NOMO-1 treated with DMSO at 0.1 percent for 48 hours (cell line): Measurements from ENCODE around the gene ZNF791.
A peak's percentile ranks its signal among the peaks of the same experiment; 100 is the strongest.
"Not testable (repeated sequence)": the region's sequence is repeated elsewhere in the genome, so short reads cannot be mapped to it uniquely, and the experiment has no call there.

Source experiments
- DNase-seq: peaks from one replicate; lab custom pipeline; 2025; ENCODE audit not compliant: unreplicated experiment; lab: John Stamatoyannopoulos, UW

The ZNF791 gene

DNA sequence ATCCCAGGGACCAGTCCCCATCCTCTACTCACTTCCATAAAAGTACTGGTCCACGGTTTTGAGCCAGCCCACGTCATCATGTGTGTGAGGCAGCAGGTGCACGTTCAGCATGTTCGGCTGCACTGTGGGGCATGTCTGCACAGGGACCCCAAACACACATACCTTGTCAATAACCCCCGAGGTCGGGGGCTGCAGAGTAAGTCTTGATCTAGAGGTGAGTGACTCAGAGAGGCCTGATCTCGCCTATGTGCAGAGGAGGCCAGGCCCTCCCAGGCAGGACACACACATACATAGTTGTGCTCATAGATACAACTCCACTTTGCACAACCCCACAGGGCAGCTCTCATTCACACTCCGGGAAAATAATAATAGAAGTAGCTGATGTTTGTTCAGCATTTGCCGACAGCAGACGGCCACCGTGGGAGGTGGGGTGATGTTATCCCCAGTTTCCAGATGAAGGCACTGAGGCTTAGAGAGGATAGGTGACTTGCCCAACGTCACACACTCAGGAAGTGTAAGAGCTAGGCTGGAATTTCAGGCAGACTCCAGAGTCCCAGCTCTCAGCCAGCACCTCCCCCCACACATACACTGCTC lies 55.0 kb downstream of the ZNF791 start:
- DNase-seq = no peak

GRCh38 chr19:12666265-12667048 lies 55.7 kb downstream of the ZNF791 start, which contains the start of the genes MAN2B1 and WDR83:
Gene MAN2B1, minus strand, starts transcription at chr19:12666742. Its CDS starts 41 bp downstream, at chr19:12666701.
Gene WDR83, plus strand, starts transcription at chr19:12666807. Its CDS starts 2,984 bp downstream, at chr19:12669791.
- peak; percentile 48 for DNase-seq

GRCh38 chr19:12667731-12668302 lies 57.1 kb downstream of the ZNF791 start:
- DNase-seq = no peak

- no peak for DNase-seq
Measured at GRCh38 chr19:12668346-12668745, 57.6 kb downstream of the ZNF791 start.

GRCh38 chr19:12668932-12669269 lies 58.2 kb downstream of the ZNF791 start:
- no peak for DNase-seq

- DNase-seq = peak; percentile 66
Measured at GRCh38 chr19:12669270-12670158, 58.8 kb downstream of the ZNF791 start.

DNA sequence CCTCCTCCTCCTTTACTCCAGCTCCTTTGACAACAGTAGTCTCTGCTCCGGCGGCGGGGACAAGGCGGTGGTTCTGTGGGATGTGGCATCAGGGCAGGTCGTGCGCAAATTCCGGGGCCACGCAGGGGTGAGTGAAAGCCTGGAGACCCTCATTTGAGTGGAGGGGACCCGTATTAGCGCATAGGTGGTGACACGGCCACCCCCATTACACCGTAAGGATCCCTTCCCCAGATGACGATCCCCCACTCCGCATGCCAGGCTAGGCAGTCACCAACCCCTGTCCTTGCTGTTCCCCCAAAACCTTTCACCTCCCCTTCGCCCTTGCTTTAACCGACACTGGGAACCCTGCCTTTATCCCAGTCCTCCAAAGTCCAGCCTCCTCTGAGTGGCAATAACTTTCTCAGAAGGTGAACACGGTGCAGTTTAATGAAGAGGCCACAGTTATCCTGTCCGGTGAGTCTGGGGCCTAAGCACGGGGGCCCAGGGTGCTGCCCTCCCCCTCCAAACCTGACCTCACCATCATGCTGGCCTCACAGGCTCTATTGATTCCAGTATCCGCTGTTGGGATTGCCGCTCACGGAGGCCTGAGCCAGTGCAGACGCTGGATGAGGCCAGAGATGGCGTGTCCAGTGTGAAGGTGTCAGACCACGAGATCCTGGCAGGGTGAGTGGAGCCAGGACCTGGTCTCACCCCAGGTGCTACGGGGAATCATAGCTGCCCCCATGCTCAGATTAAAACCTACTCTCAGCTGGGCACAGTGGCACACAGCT lies 59.6 kb downstream of the ZNF791 start:
- no peak for DNase-seq

DNA sequence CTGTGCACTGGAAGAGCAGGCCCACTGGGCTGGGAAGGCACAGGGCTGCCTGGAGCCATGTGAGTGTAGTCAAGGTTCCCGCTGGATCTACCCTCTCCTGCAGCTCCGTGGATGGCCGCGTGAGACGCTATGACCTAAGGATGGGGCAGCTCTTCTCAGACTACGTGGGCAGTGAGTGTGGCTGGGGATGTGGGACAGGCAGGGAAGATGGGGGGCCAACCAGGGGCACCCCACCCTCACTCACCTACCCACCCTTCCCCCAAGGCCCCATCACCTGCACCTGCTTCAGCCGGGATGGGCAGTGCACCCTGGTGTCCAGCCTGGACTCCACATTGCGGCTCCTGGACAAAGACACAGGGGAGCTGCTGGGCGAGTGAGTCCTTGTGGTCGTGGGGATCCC lies 62.0 kb downstream of the ZNF791 start:
- DNase-seq = no peak

DNA sequence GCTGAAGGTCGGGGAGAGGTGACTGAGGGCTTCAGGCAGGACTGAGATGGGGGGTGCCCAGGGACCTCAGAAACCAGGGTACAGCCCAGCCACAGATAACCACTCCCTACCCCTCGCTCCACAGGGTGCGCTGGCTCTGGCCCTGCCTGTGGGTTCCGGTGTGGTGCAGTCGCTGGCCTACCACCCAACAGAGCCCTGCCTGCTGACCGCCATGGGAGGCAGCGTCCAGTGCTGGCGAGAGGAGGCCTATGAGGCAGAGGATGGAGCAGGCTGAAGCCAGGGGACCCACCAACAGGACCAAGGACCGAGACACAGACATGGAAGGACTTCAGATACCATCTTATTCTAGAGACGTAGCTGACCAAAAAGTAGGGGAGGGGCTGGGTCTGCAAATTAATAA lies 64.7 kb downstream of the ZNF791 start:
- DNase-seq = no peak

- DNase-seq = no peak
Measured at GRCh38 chr19:12675940-12676339, 65.2 kb downstream of the ZNF791 start.

- peak; percentile 51 for DNase-seq
Measured at GRCh38 chr19:12676384-12676792, 65.7 kb downstream of the ZNF791 start.

- DNase-seq = no peak
Measured at GRCh38 chr19:12676928-12677327, 66.2 kb downstream of the ZNF791 start.

GRCh38 chr19:12678039-12678438 lies 67.3 kb downstream of the ZNF791 start:
- DNase-seq = not testable (repeated sequence)

- DNase-seq = no peak
Measured at GRCh38 chr19:12680034-12680433, 69.3 kb downstream of the ZNF791 start.

DNA sequence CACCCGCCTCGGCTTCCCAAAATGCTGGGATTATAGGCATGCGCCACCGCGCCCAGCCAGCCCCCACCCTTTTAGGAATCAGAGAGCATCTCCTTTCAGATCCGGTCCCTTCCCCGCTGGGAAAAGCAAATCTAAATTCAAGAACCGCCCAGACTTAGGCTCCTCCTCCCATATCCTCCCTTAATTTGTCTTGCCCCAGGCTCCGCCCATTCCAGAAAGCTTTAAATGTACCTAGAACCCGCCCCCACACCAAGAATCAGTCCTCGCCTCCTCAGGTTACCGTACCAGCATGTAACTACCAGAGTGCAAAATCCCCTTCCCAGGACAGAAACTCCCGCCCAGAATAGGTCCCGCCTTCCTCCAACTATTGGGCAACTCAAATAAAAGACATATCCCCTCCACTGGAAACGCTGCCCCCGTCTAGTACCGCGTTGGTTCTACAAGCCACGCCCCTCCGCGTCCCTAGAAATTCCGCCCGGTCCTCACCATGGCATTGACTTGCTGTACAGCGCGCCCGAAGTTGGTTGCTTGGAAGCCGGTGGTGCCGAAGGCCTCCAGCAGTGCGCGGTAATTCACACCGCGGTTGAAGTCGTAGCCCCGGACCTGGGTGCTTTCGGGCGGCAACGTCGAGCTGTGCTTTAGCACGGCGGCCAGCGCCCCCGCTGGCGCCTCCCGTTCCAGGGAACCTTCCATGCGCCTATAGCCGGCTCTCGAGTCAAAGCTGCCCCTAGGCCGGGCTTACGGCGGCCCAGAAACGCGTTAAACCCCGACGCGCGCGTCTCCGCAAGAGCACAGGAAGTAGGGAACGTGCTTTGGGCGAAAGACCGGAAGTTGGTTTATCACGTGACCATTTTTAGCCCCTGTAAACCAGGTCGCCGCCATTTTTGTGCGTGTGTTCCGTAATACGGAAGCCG lies 70.6 kb downstream of the ZNF791 start, which contains the start of gene DHPS:
Gene DHPS, minus strand, starts transcription at position 807 of the 914 bp plus-strand sequence. Its CDS starts 114 bp downstream, at position 693.
- peak; percentile 92 for DNase-seq
